ENCODE results near the gene ASTN2.

The ASTN2 gene

DNA sequence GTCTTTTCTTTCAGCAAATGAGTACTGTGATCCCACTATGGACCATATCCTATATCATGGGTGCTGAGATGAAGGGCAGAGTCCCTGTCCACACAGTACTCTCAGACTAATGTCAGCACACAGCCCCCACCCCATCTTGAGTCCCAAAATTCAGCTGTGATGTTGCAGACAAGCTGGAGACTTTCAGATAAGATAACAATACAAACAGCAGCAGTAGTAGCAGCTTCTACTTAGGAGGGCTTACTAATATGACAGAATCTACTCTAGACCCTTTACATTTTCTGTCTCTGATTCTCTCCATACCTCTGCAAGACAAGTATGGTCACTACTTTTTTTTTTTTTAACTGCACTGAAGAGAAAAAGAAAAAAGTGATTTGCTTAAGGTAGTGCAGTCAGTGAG, 856.8 kb downstream of the ASTN2 start:
- Histone ChIP-seq H3K9me3 (replicated peaks in 1 of 2; ENCODE audit: control insufficient read depth in 2 of 2, insufficient read depth in 1 of 2, low read depth in 1 of 2, low read length in 2 of 2) (no peaks in the 10 kb centered on the region), H3K23ac (ENCODE audit: low read depth, low read length, poor library complexity) (no peak overlapping the region), H4K91ac (ENCODE audit: low read depth, low read length, poor library complexity) (no peak overlapping the region), H2AFZ (ENCODE audit: low read length) (no peak overlapping the region), H3K9ac (ENCODE audit: low read depth, low read length, poor library complexity) (no peak overlapping the region), H3K18ac (ENCODE audit: low read length) (no peak overlapping the region), H2BK12ac (ENCODE audit: low read length) (no peak overlapping the region), H3K4me1 (ENCODE audit: control insufficient read depth in 2 of 2, insufficient read depth in 1 of 2, low read depth in 1 of 2, low read length in 2 of 2) (peaks cover 0 to 3% of the 10 kb centered on the region in 2 donors), H4K8ac (ENCODE audit: low read depth, low read length) (no peak overlapping the region), H3K4me2 (ENCODE audit: insufficient read depth, low read length, poor library complexity, severe bottlenecking) (no peak overlapping the region), H2BK5ac (ENCODE audit: low read length) (no peak overlapping the region), H3K4me3 (ENCODE audit: low read length in 2 of 2) (no peak overlapping the region), H2AK5ac (ENCODE audit: low read depth, low read length) (no peak overlapping the region), H3K27me3 (ENCODE audit: control insufficient read depth in 3 of 3, insufficient read depth in 3 of 3, low read depth in 1 of 3, low read length in 3 of 3) (no peaks in the 10 kb centered on the region), H2BK15ac (ENCODE audit: low read length) (no peak overlapping the region), H3K4ac (ENCODE audit: low read length) (no peak overlapping the region), H3K27ac (replicated peaks; ENCODE audit: low read length) (no peak overlapping the region), H2BK120ac (ENCODE audit: low read depth, low read length) (no peak overlapping the region), H3K36me3 (replicated peaks in 1 of 2; ENCODE audit: control insufficient read depth in 2 of 2, insufficient read depth in 2 of 2, low read length in 2 of 2) (no peaks in the 10 kb centered on the region), H3K14ac (ENCODE audit: low read length) (no peak overlapping the region), H3K79me1 (ENCODE audit: low read depth, low read length) (no peaks in the 10 kb centered on the region)
- no peak for DNase-seq (ENCODE audit: low spot score)

DNA sequence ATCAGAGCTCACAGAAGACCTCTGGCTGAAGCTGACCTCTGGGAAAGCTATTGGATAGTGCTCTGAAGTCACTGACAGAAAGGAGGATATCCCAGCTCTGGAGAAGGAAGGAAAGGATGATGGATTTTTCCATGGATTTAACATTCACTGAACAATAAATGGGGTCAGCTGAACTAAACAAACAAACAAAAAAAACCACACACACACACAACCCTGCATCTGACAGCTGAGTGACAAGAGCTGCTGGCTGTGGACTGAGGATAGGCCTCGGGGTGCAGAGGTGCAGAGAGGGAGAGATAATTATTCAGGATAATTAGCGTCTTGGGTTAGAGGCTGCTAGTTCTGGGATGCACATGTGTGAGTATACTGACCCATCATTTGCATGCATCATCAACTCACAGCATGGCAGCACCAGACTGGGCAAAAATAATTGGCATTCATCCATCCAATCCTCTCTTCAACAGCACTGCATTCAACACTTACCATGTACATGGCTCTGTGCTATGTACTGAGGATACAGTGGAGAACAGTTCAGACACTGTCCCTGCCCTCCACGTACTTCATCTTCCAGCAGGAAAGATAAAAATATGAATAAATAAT, 859.2 kb downstream of the ASTN2 start:
- no peak overlapping the region for H4K91ac ChIP-seq (ENCODE audit: low read depth, low read length, poor library complexity)
- H3K79me1 ChIP-seq (ENCODE audit: low read depth, low read length), result peaks cover 2% of the 10 kb centered on the region
- H3K4ac ChIP-seq (ENCODE audit: low read length), result no peak overlapping the region
- no peak overlapping the region for H2BK15ac ChIP-seq (ENCODE audit: low read length)
- H2BK5ac ChIP-seq (ENCODE audit: low read length), result no peak overlapping the region
- no peaks in the 10 kb centered on the region for H3K9me3 ChIP-seq (replicated peaks in 1 of 2; ENCODE audit: control insufficient read depth in 2 of 2, insufficient read depth in 1 of 2, low read depth in 1 of 2, low read length in 2 of 2)
- H3K23ac ChIP-seq (ENCODE audit: low read depth, low read length, poor library complexity), result no peak overlapping the region
- DNase-seq (ENCODE audit: low spot score), result no peak
- no peak overlapping the region for H3K4me3 ChIP-seq (ENCODE audit: low read length in 2 of 2)
- H4K8ac ChIP-seq (ENCODE audit: low read depth, low read length), result no peak overlapping the region
- H3K18ac ChIP-seq (ENCODE audit: low read length), result no peak overlapping the region
- no peak overlapping the region for H2BK120ac ChIP-seq (ENCODE audit: low read depth, low read length)
- H3K14ac ChIP-seq (ENCODE audit: low read length), result no peak overlapping the region
- H3K4me1 ChIP-seq (ENCODE audit: control insufficient read depth in 2 of 2, insufficient read depth in 1 of 2, low read depth in 1 of 2, low read length in 2 of 2), result peaks cover 3 to 6% of the 10 kb centered on the region in 2 donors
- no peaks in the 10 kb centered on the region for H3K27me3 ChIP-seq (ENCODE audit: control insufficient read depth in 3 of 3, insufficient read depth in 3 of 3, low read depth in 1 of 3, low read length in 3 of 3)
- H2BK12ac ChIP-seq (ENCODE audit: low read length), result no peak overlapping the region
- WGBS, 2 donors (ENCODE audit: extremely low coverage in 2 of 2, insufficient read length in 2 of 2, insufficient replicate concordance in 1 of 2), result no CpG with 5 or more reads among the region's 3 CpGs
- no peak overlapping the region for H2AFZ ChIP-seq (ENCODE audit: low read length)
- no peaks in the 10 kb centered on the region for H3K36me3 ChIP-seq (replicated peaks in 1 of 2; ENCODE audit: control insufficient read depth in 2 of 2, insufficient read depth in 2 of 2, low read length in 2 of 2)
- H3K27ac ChIP-seq (replicated peaks; ENCODE audit: low read length), result no peak overlapping the region
- no peak overlapping the region for H2AK5ac ChIP-seq (ENCODE audit: low read depth, low read length)
- no peak overlapping the region for H3K9ac ChIP-seq (ENCODE audit: low read depth, low read length, poor library complexity)
- no peak overlapping the region for H3K4me2 ChIP-seq (ENCODE audit: insufficient read depth, low read length, poor library complexity, severe bottlenecking)

DNA sequence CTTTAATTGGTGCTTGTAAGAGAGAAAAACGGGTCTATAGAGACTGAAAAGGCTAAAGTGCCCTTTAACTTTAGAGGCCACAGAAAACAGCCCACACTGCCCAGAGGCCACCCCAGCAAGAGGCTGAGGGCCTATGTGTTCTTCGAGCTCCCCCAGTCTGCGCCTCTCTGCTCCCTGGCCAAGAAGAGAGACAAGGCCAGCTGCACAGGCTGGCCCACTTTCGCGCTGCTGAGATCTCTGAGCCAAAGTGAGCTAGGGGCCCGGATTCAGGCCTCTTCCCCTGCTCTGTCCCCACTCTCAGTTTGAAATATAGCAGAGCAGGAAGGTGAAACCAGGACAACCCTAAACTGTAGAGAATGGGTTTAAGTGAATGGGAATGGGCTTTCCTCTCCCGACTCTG, 859.7 kb downstream of the ASTN2 start:
- H2AFZ ChIP-seq (ENCODE audit: low read length), result no peak overlapping the region
- no peak overlapping the region for H3K4ac ChIP-seq (ENCODE audit: low read length)
- no peak overlapping the region for H3K23ac ChIP-seq (ENCODE audit: low read depth, low read length, poor library complexity)
- WGBS, 2 donors (ENCODE audit: extremely low coverage in 2 of 2, insufficient read length in 2 of 2, insufficient replicate concordance in 1 of 2), result no CpG with 5 or more reads among the region's 7 CpGs
- no peak overlapping the region for H2BK12ac ChIP-seq (ENCODE audit: low read length)
- no peaks in the 10 kb centered on the region for H3K27me3 ChIP-seq (ENCODE audit: control insufficient read depth in 3 of 3, insufficient read depth in 3 of 3, low read depth in 1 of 3, low read length in 3 of 3)
- DNase-seq (ENCODE audit: low spot score), result no peak
- no peaks in the 10 kb centered on the region for H3K9me3 ChIP-seq (replicated peaks in 1 of 2; ENCODE audit: control insufficient read depth in 2 of 2, insufficient read depth in 1 of 2, low read depth in 1 of 2, low read length in 2 of 2)
- peaks cover 3 to 8% of the 10 kb centered on the region in 2 donors for H3K4me1 ChIP-seq (ENCODE audit: control insufficient read depth in 2 of 2, insufficient read depth in 1 of 2, low read depth in 1 of 2, low read length in 2 of 2)
- peak overlapping the region; percentile 67 for H3K18ac ChIP-seq (ENCODE audit: low read length)
- H3K14ac ChIP-seq (ENCODE audit: low read length), result no peak overlapping the region
- H4K8ac ChIP-seq (ENCODE audit: low read depth, low read length), result no peak overlapping the region
- no peaks in the 10 kb centered on the region for H3K36me3 ChIP-seq (replicated peaks in 1 of 2; ENCODE audit: control insufficient read depth in 2 of 2, insufficient read depth in 2 of 2, low read length in 2 of 2)
- no peak overlapping the region for H3K9ac ChIP-seq (ENCODE audit: low read depth, low read length, poor library complexity)
- no peak overlapping the region for H3K27ac ChIP-seq (replicated peaks; ENCODE audit: low read length)
- H2BK5ac ChIP-seq (ENCODE audit: low read length), result no peak overlapping the region
- H4K91ac ChIP-seq (ENCODE audit: low read depth, low read length, poor library complexity), result no peak overlapping the region
- no peak overlapping the region for H2BK15ac ChIP-seq (ENCODE audit: low read length)
- H2AK5ac ChIP-seq (ENCODE audit: low read depth, low read length), result no peak overlapping the region
- H2BK120ac ChIP-seq (ENCODE audit: low read depth, low read length), result no peak overlapping the region
- no peak overlapping the region for H3K4me3 ChIP-seq (ENCODE audit: low read length in 2 of 2)
- no peak overlapping the region for H3K4me2 ChIP-seq (ENCODE audit: insufficient read depth, low read length, poor library complexity, severe bottlenecking)
- peaks cover 2% of the 10 kb centered on the region for H3K79me1 ChIP-seq (ENCODE audit: low read depth, low read length)

DNA sequence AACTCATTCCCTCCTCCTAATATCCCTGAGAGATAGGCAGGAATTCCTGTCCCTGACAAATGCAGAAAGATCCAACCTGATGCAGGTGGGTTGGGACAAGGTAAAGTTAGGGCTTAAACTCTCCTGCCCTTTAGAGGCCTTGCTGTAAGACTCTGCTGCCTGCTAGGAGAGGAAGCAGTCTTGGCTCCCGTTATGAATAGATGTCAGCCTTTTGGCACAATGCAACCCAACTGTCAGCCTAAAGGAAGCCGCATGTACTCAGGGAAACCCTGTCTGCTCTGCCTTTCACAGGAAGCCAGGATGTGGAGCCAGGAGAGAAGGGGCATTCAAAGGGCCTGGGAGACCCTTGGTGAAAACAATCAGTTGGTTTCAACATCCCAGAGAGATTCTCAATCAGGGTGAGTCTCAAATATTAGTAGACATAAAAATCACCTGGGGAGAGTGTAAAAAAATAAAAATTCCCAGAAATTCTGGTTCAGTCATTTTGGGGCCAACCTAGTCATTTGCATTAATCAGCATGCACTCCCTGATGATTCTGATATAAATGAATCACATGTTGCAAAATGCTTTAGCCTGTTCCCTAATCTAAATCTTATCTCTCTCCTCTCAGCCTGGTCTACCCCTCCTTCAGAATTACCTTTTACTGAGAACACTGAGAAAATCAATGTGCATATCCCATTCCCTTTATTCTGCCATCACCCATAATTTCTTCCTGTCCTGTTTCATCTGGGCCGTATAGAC, 864.0 kb downstream of the ASTN2 start:
- Histone ChIP-seq H2BK12ac (ENCODE audit: low read length) (no peak overlapping the region), H2BK120ac (ENCODE audit: low read depth, low read length) (no peak overlapping the region), H3K4me3 (ENCODE audit: low read length in 2 of 2) (no peak overlapping the region), H2AK5ac (ENCODE audit: low read depth, low read length) (no peak overlapping the region), H3K23ac (ENCODE audit: low read depth, low read length, poor library complexity) (no peak overlapping the region), H2BK5ac (ENCODE audit: low read length) (no peak overlapping the region), H4K91ac (ENCODE audit: low read depth, low read length, poor library complexity) (no peak overlapping the region), H3K14ac (ENCODE audit: low read length) (no peak overlapping the region), H3K18ac (ENCODE audit: low read length) (no peak overlapping the region), H3K4me1 (ENCODE audit: control insufficient read depth in 2 of 2, insufficient read depth in 1 of 2, low read depth in 1 of 2, low read length in 2 of 2) (peaks cover 3 to 12% of the 10 kb centered on the region in 2 donors), H2BK15ac (ENCODE audit: low read length) (no peak overlapping the region), H3K79me1 (ENCODE audit: low read depth, low read length) (peaks cover 2% of the 10 kb centered on the region), H4K8ac (ENCODE audit: low read depth, low read length) (no peak overlapping the region), H3K9ac (ENCODE audit: low read depth, low read length, poor library complexity) (no peak overlapping the region), H3K27ac (replicated peaks; ENCODE audit: low read length) (no peak overlapping the region), H2AFZ (ENCODE audit: low read length) (no peak overlapping the region), H3K4ac (ENCODE audit: low read length) (no peak overlapping the region), H3K27me3 (ENCODE audit: control insufficient read depth in 3 of 3, insufficient read depth in 3 of 3, low read depth in 1 of 3, low read length in 3 of 3) (no peaks in the 10 kb centered on the region), H3K36me3 (replicated peaks in 1 of 2; ENCODE audit: control insufficient read depth in 2 of 2, insufficient read depth in 2 of 2, low read length in 2 of 2) (no peaks in the 10 kb centered on the region), H3K4me2 (ENCODE audit: insufficient read depth, low read length, poor library complexity, severe bottlenecking) (no peak overlapping the region), H3K9me3 (replicated peaks in 1 of 2; ENCODE audit: control insufficient read depth in 2 of 2, insufficient read depth in 1 of 2, low read depth in 1 of 2, low read length in 2 of 2) (no peaks in the 10 kb centered on the region)
- WGBS, 2 donors (ENCODE audit: extremely low coverage in 2 of 2, insufficient read length in 2 of 2, insufficient replicate concordance in 1 of 2), result no CpG with 5 or more reads among the region's 3 CpGs
- no peak for DNase-seq (ENCODE audit: low spot score)
